PC-9 (cell line): ENCODE results near the gene GPLD1. TPM values are rescaled to one million over a fixed set of nuclear protein-coding genes. Genes with fewer than 3 reads are reported as not detected.

Experiments
- BruUV-seq: library from RNA; stranded (reverse); fragments of 400-500 nt; replicated peaks from 2 replicates; lab custom pipeline; 2021; lab: Mats Ljungman, UMichigan
- CTCF ChIA-PET: fragments of 300-600 bp; sonication (Branson Sonifier 250); formaldehyde crosslinking; loops from one replicate; lab custom pipeline; 2022; ENCODE audit warnings: antibody characterized with exemption; lab: Charles Lee
- POLR2A ChIA-PET: fragments of 300-600 bp; sonication (Branson Sonifier 250); formaldehyde crosslinking; loops from one replicate; lab custom pipeline; 2022; ENCODE audit warnings: antibody characterized with exemption; ENCODE audit not compliant: unreplicated experiment; lab: Charles Lee
- DNase-seq, 2 experiments: peaks; one replicate each; pipeline versions ENCODE4 v3.0.0 to v3.0.0-alpha.2; 2015 to 2022; ENCODE audit warnings: mixed read lengths in 1 of 2
- H2AFZ ChIP-seq: fragments of 200-600 bp; sonication (generic); 2 replicates; pipeline ENCODE4 v1.8.1; 2017; ENCODE audit warnings: antibody characterized with exemption
- H3F3A ChIP-seq: fragments of 200-600 bp; sonication (generic); 2 replicates; pipeline ENCODE4 v1.8.1; 2017; ENCODE audit warnings: antibody characterized with exemption, mild to moderate bottlenecking, low read depth; ENCODE audit not compliant: insufficient read depth
- H3K27ac ChIP-seq: fragments of 200-600 bp; sonication (generic); 2 replicates; pipeline ENCODE4 v1.6.1; 2016; ENCODE audit warnings: mixed run types
- H3K27me3 ChIP-seq: fragments of 200-600 bp; sonication (generic); 2 replicates; pipeline ENCODE4 v1.6.1; 2016; ENCODE audit warnings: low read depth, mixed run types; ENCODE audit not compliant: insufficient read depth
- H3K36me3 ChIP-seq: fragments of 200-600 bp; sonication (generic); 2 replicates; pipeline ENCODE4 v1.6.1; 2016; ENCODE audit warnings: low read depth, mixed run types
- H3K4me1 ChIP-seq: fragments of 200-600 bp; sonication (generic); replicated peaks from 2 replicates; pipeline ENCODE4 v1.6.1; 2016; ENCODE audit warnings: mixed run types; ENCODE audit not compliant: insufficient read depth
- H3K4me2 ChIP-seq: fragments of 200-600 bp; sonication (generic); 2 replicates; pipeline ENCODE4 v1.6.1; 2017; ENCODE audit warnings: mixed run types
- H3K4me3 ChIP-seq: fragments of 200-600 bp; sonication (generic); 2 replicates; pipeline ENCODE4 v1.6.1; 2016; ENCODE audit warnings: mixed run types
- H3K79me2 ChIP-seq: fragments of 200-600 bp; sonication (generic); 2 replicates; pipeline ENCODE4 v1.6.1; 2017; ENCODE audit warnings: low read depth, mixed run types
- H3K9me2 ChIP-seq: fragments of 200-600 bp; sonication (generic); 2 replicates; pipeline ENCODE4 v1.8.1; 2017; ENCODE audit warnings: mild to moderate bottlenecking; ENCODE audit not compliant: insufficient read depth
- H3K9me3 ChIP-seq: fragments of 200-600 bp; sonication (generic); 2 replicates; pipeline ENCODE4 v1.8.1; 2016; ENCODE audit warnings: low read depth; ENCODE audit not compliant: insufficient read depth
- H4K20me1 ChIP-seq: fragments of 200-600 bp; sonication (generic); 2 replicates; pipeline ENCODE4 v1.8.1; 2017; ENCODE audit not compliant: insufficient read depth
- CTCF ChIP-seq: fragments of 200-600 bp; sonication (generic); conservative IDR thresholded peaks from 2 replicates; pipeline ENCODE4 v1.6.1; 2017; ENCODE audit warnings: mixed run types, antibody characterized with exemption, mild to moderate bottlenecking, moderate library complexity
- EZH2 ChIP-seq: fragments of 200-600 bp; sonication (generic); IDR thresholded peaks from 2 replicates; pipeline ENCODE4 v1.8.0; 2017; ENCODE audit warnings: antibody characterized with exemption, low read depth
- intact Hi-C: fragments of 100-400 bp; cut with micrococcal nuclease; formaldehyde crosslinking; loops from one replicate; pipeline ENCODE4 v1.10.0; 2022; ENCODE audit not compliant: unreplicated experiment
- total RNA-seq: library from RNA; stranded (reverse); gene quantifications from 2 replicates; pipeline ENCODE4 v1.2.3, GENCODE V29; 2021

Gene GPLD1
- total RNA-seq, 1 experiment from 2014 or later = 2.0 TPM

- Histone ChIP-seq H3K36me3 (no peaks in the 10 kb centered on the region), H2AFZ (no peak overlapping the region), H3F3A (peaks cover 16% of the 10 kb centered on the region; the same call in 1 of the 2 replicates), H3K9me2 (no peaks in the 10 kb centered on the region), H4K20me1 (no peaks in the 10 kb centered on the region), H3K4me2 (no peak overlapping the region), H3K79me2 (no peaks in the 10 kb centered on the region), H3K27ac (no peak overlapping the region), H3K4me3 (no peak overlapping the region), H3K9me3 (no peaks in the 10 kb centered on the region), H3K27me3 (no peaks in the 10 kb centered on the region), H3K4me1 (peaks cover 25% of the 10 kb centered on the region)
- BruUV-seq = no TSS peak
- no peak for TF ChIP-seq EZH2
- no peak for TF ChIP-seq CTCF
- no peak for DNase-seq
- ChIA-PET POLR2A (interaction anchor here (0.6 kb wide), 1 partner anchor 13 kb away, joined by 7 read pairs; no protein-coding TSS in a partner anchor), CTCF (no interaction called here)
- intact Hi-C loops = no loop called here
Observed at GRCh38 chr6:24469811-24470210, 19.6 kb downstream of the GPLD1 start.

GRCh38 chr6:24464253-24465038, 24.9 kb downstream of the GPLD1 start:
- H3K4me2 ChIP-seq = no peak overlapping the region
- no peaks in the 10 kb centered on the region for H3K9me2 ChIP-seq
- no peak for TF ChIP-seq CTCF
- TF ChIP-seq EZH2 = no peak
- no TSS peak for BruUV-seq
- H3K4me1 ChIP-seq = no peaks in the 10 kb centered on the region
- no peaks in the 10 kb centered on the region for H3K27me3 ChIP-seq
- POLR2A ChIA-PET = no interaction called here
- no peak overlapping the region for H2AFZ ChIP-seq
- H4K20me1 ChIP-seq = no peaks in the 10 kb centered on the region
- no peak for DNase-seq
- CTCF ChIA-PET = no interaction called here
- intact Hi-C loops = no loop called here
- no peak overlapping the region for H3K4me3 ChIP-seq
- no peak overlapping the region for H3K27ac ChIP-seq
- H3K9me3 ChIP-seq = no peaks in the 10 kb centered on the region
- H3K36me3 ChIP-seq = no peaks in the 10 kb centered on the region
- H3K79me2 ChIP-seq = no peaks in the 10 kb centered on the region
- H3F3A ChIP-seq = no peaks in the 10 kb centered on the region

GRCh38 chr6:24460966-24461365, 28.4 kb downstream of the GPLD1 start:
- Histone ChIP-seq H3K4me1 (peaks cover 11% of the 10 kb centered on the region), H3F3A (no peaks in the 10 kb centered on the region), H2AFZ (no peak overlapping the region), H3K4me3 (no peak overlapping the region), H3K79me2 (no peaks in the 10 kb centered on the region), H3K27ac (no peak overlapping the region), H3K36me3 (no peaks in the 10 kb centered on the region), H3K9me3 (no peaks in the 10 kb centered on the region), H3K27me3 (no peaks in the 10 kb centered on the region), H3K9me2 (no peaks in the 10 kb centered on the region), H3K4me2 (no peak overlapping the region), H4K20me1 (no peaks in the 10 kb centered on the region)
- DNase-seq = no peak
- no TSS peak for BruUV-seq
- ChIA-PET CTCF (interaction anchor here (0.6 kb wide), 1 partner anchor 308 kb away, joined by 9 read pairs; no protein-coding TSS in a partner anchor), POLR2A (no interaction called here)
- intact Hi-C loops = no loop called here
- TF ChIP-seq EZH2 (no peak), CTCF (no peak)
